Measurements from ENCODE around the gene DOCK10. TPM values are rescaled to one million over a fixed set of nuclear protein-coding genes. Genes with fewer than 3 reads are reported as not detected.

Gene DOCK10
- total and polyA plus RNA-seq, 9 of the 15 experiments (the other 6 are each of a cell fraction or from before 2014, with no cell fraction given) = 0.01 to 0.87 (median 0.18) TPM

DNA sequence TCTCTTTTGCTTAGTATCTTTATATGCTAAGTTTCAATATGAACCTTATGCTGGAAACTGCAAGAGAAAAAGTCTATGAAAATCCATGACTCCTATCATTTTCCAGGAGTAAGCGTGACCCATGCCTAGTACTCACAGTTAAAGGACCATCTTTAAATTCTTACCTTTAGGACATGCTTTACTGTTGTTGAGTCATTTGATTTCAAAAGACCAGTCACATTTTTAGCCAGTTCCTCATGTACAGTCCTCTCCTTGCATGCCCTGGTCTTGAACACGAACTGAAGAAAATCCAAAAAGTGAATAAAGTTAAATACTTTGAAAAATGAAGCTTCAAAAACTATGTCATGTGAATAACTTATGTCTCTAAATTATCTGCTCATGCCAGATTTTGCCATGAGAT, 208.3 kb downstream of the DOCK10 start:
- Histone ChIP-seq H3K4me3 (no peak overlapping the region), H3K79me2 (ENCODE audit: control insufficient read depth, insufficient read depth, low read length) (no peaks in the 10 kb centered on the region), H3K4me2 (ENCODE audit: insufficient read depth, low read length) (no peak overlapping the region), H3K9me3 (replicated peaks; ENCODE audit: control insufficient read depth, insufficient read depth, low read depth, low read length) (no peaks in the 10 kb centered on the region), H3K36me3 (ENCODE audit: control insufficient read depth, insufficient read depth, low read length) (no peaks in the 10 kb centered on the region), H3K9ac (ENCODE audit: insufficient read depth in 1 of 2, low read depth in 2 of 2, low read length in 2 of 2) (no peak overlapping the region), H3K27ac (ENCODE audit: extremely low read depth, low read depth, low read length) (no peak overlapping the region), H3K27me3 (ENCODE audit: control insufficient read depth in 2 of 2, insufficient read depth in 2 of 2, low read length in 2 of 2) (no peaks in the 10 kb centered on the region), H3K4me1 (replicated peaks in 1 of 2; ENCODE audit: control insufficient read depth in 2 of 2, insufficient read depth in 2 of 2, low read length in 2 of 2) (no peaks in the 10 kb centered on the region), H2AFZ (ENCODE audit: low read depth, low read length) (no peak overlapping the region), H3K9me1 (ENCODE audit: control insufficient read depth, insufficient read depth, low read length) (no peaks in the 10 kb centered on the region), H4K20me1 (replicated peaks; ENCODE audit: control insufficient read depth, insufficient read depth, low read length) (no peaks in the 10 kb centered on the region)
- ChIA-PET POLR2A (no interaction called here), CTCF (ENCODE audit: low intra/inter-chr PET ratio) (no interaction called here)
- ATAC-seq (no peak), FAIRE-seq (no peak), DNase-seq (ENCODE audit: extremely low read depth in 1 of 4, low spot score in 3 of 4) (no peak)
- intact Hi-C loops (cut with micrococcal nuclease) (no loop called here), in situ Hi-C loops (cut with MboI) (no loop called here)
- WGBS (ENCODE audit: insufficient coverage, low coverage, missing lambda C conversion rate) = 0% methylated on average over 2 of the region's 2 CpGs
- TF ChIP-seq TAF9B (IDR thresholded peaks at IDR 0.05; ENCODE audit: partially characterized antibody) (no peak), MAFG (tag; conservative IDR thresholded peaks at IDR 0.05) (no peak), NFATC3 (IDR thresholded peaks at IDR 0.05) (no peak), ZNF444 (CRISPR knock-in tag; IDR thresholded peaks at IDR 0.05) (no peak), ZBTB11 (CRISPR knock-in tag; IDR thresholded peaks at IDR 0.05) (no peak), RBBP5 (IDR thresholded peaks at IDR 0.05; ENCODE audit: borderline replicate concordance, insufficient read depth, low read length, poor library complexity, severe bottlenecking) (no peak), ELF2 (CRISPR knock-in tag; IDR thresholded peaks at IDR 0.05) (no peak), KLF10 (CRISPR knock-in tag; IDR thresholded peaks at IDR 0.05) (no peak), SPI1 (IDR thresholded peaks at IDR 0.05; ENCODE audit: borderline replicate concordance, low read depth, low read length) (no peak), HDGF (IDR thresholded peaks at IDR 0.05) (no peak)
- TF ChIP-seq, protein P1, sequence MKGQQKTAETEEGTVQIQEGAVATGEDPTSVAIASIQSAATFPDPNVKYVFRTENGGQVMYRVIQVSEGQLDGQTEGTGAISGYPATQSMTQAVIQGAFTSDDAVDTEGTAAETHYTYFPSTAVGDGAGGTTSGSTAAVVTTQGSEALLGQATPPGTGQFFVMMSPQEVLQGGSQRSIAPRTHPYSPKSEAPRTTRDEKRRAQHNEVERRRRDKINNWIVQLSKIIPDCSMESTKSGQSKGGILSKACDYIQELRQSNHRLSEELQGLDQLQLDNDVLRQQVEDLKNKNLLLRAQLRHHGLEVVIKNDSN (CRISPR knock-in tag; IDR thresholded peaks at IDR 0.05) = no peak
- TF ChIP-seq, protein P2, sequence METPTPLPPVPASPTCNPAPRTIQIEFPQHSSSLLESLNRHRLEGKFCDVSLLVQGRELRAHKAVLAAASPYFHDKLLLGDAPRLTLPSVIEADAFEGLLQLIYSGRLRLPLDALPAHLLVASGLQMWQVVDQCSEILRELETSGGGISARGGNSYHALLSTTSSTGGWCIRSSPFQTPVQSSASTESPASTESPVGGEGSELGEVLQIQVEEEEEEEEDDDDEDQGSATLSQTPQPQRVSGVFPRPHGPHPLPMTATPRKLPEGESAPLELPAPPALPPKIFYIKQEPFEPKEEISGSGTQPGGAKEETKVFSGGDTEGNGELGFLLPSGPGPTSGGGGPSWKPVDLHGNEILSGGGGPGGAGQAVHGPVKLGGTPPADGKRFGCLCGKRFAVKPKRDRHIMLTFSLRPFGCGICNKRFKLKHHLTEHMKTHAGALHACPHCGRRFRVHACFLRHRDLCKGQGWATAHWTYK (CRISPR knock-in tag; IDR thresholded peaks at IDR 0.05) = no peak
- TF ChIP-seq, protein P3, sequence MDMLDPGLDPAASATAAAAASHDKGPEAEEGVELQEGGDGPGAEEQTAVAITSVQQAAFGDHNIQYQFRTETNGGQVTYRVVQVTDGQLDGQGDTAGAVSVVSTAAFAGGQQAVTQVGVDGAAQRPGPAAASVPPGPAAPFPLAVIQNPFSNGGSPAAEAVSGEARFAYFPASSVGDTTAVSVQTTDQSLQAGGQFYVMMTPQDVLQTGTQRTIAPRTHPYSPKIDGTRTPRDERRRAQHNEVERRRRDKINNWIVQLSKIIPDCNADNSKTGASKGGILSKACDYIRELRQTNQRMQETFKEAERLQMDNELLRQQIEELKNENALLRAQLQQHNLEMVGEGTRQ (CRISPR knock-in tag; IDR thresholded peaks at IDR 0.05) = no peak
- BruUV-seq (replicated peaks) = no TSS peak

All from K562 (cell line).